Ovary (tissue), 9 donors: ENCODE data around the gene OGFOD3. TPM values are rescaled to one million over a fixed set of nuclear protein-coding genes. Genes with fewer than 3 reads are reported as not detected.

Experiments
- DNase-seq, 5 donors: peaks; one replicate each; pipeline ENCODE4 v3.0.0-alpha.2; 2019 to 2020
- H3K27ac ChIP-seq, 2 donors: fragments of 200-600 bp; one replicate each; pipeline versions ENCODE4 v1.5.1 to v1.8.0; 2019 to 2022
- H3K27me3 ChIP-seq: fragments of 200-600 bp; one replicate; pipeline ENCODE4 v1.8.0; 2022
- H3K36me3 ChIP-seq: fragments of 200-600 bp; sonication (generic); one replicate; pipeline ENCODE4 v1.5.1; 2019
- H3K4me1 ChIP-seq: one replicate; pipeline ENCODE4 v1.8.1; 2013; ENCODE audit warnings: mild to moderate bottlenecking, moderate library complexity; ENCODE audit not compliant: insufficient read depth
- H3K4me3 ChIP-seq: fragments of 200-600 bp; sonication (generic); one replicate; pipeline ENCODE4 v1.5.1; 2017
- H3K9me3 ChIP-seq, 2 donors: fragments of 200-600 bp in 1 of 2; sonication (generic) in 1 of 2; one replicate each; pipeline versions ENCODE4 v1.5.1 to v1.8.1; 2013 to 2019; ENCODE audit warnings: mild to moderate bottlenecking in 1 of 2, moderate library complexity in 1 of 2
- EP300 ChIP-seq: sonication (generic); formaldehyde crosslinking; IDR thresholded peaks from one replicate; pipeline ENCODE4 v1.6.1; 2017; ENCODE audit warnings: antibody characterized with exemption
- POLR2A ChIP-seq: fragments of 450-650 bp; IDR thresholded peaks from one replicate; pipeline ENCODE4 v1.6.1; 2017; ENCODE audit warnings: antibody characterized with exemption, mild to moderate bottlenecking, moderate library complexity
- WGBS, 3 donors: extraction: QIAGEN DNeasy Blood & Tissue Kit in 1 of 3; methylation state at CpG; one replicate each; pipeline versions ENCODE4 v1.1.5 to v1.1.7; 2013 to 2017; 5-methylcytosine and 5-hydroxymethylcytosine counted together
- intact Hi-C, 4 donors: fragments of 100-400 bp; cut with DNase I; formaldehyde crosslinking; loops; one replicate each; pipeline versions ENCODE4 v1.11.0 to v1.15.1; 2022 to 2023
- polyA plus RNA-seq, 2 donors: library from polyadenylated mRNA; stranded (reverse); fragments of 200-250 nt in 1 of 2; fragments of 350-450 nt in 1 of 2; fragmentation: Illumina TruSeq in 1 of 2; extraction: RNeasy Lipid Tissue Mini Kit (QIAGEN cat#74804) in 1 of 2; gene quantifications; one replicate each; pipeline ENCODE4 v1.2.3, GENCODE V29; 2013 to 2014
- total RNA-seq, 7 donors: library from RNA; depleted of rRNA in 2 of 7; stranded (reverse); fragments of >200 nt in 2 of 7; fragmentation: NEBNext Ultra II Directional in 3 of 7; extraction: Animal tissue kit (Norgen Biotek cat#: 25700) in 3 of 7; gene quantifications; one replicate each; pipeline versions ENCODE4 v1.1.0 to v1.2.4, GENCODE V29; 2016 to 2023
- TF ChIP-seq, protein P1 (sequence below), 3 donors: fragments of 450-650 bp in 2 of 3; fragments of 200-600 bp in 1 of 3; IDR thresholded peaks; one replicate each; pipeline versions ENCODE4 v1.5.1 to v1.8.0; 2016 to 2022; ENCODE audit warnings: antibody characterized with exemption in 3 of 3, mild to moderate bottlenecking in 1 of 3
- donor health status: DM: no; HTN: no; CAD: no; lungs with moderate emphysema.
- donor health status: DM: no; HTN: no; CAD: no.
- donor health status: Bipolar disorder and iron deficiency.
- donor health status: DM: yes; HTN: yes; CAD: no.
- donor health status: DM: no; HTN: no; CAD: no.
- donor health status: DM: yes; HTN: yes; CAD: no.

Gene OGFOD3
- total and polyA plus RNA-seq, 9 donors, result 14.4 to 37.8 (median 29.4) TPM

DNA sequence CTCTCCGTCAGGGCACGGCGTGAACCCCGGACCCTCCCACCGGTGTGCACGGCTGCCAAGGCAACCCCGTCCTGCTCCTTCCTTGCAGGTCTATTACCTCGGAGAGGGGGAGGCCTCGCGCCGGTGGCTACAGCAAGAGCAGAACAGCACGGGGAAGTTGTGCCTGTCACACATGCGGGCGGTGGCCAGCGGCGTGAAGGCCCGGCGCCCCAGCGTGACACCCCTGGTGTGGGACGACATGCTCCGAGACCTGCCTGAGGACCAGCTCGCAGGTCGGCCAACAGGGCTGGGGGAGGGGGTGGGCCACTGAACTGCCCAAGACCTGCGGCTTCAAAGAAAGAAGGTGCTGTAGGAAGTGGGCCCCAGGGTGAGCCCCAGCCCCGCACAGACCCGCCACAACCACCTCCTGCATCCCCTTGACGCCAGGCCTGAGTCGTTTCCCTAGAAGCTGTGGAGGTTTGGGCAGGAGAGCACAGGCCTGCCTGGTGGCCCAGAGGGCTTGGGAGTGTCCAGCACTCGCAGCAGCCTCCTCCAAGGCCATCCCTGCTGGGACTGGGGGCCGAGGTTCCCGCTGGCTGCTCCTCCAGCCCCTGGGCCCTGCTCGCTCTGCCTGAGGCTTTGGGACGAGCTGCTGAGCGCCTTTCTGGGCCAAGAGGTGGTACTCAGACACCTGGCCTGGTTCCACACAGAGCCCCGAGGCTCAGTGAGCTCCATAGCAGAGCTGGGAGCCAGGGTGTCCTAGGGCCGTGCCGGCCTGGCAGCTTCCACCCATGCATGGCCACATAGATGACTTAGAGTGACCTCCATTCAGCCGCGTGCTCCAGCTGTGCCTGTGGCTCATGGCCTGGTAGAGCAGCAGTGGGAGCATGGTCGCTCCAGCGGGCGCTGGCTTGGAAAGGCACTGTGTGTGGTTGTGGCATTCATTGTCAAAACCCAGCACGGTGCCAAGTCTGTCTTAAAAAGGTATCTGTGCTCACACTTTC, 17.5 kb upstream of the OGFOD3 start:
- no peak for TF ChIP-seq EP300
- TF ChIP-seq, protein P1, sequence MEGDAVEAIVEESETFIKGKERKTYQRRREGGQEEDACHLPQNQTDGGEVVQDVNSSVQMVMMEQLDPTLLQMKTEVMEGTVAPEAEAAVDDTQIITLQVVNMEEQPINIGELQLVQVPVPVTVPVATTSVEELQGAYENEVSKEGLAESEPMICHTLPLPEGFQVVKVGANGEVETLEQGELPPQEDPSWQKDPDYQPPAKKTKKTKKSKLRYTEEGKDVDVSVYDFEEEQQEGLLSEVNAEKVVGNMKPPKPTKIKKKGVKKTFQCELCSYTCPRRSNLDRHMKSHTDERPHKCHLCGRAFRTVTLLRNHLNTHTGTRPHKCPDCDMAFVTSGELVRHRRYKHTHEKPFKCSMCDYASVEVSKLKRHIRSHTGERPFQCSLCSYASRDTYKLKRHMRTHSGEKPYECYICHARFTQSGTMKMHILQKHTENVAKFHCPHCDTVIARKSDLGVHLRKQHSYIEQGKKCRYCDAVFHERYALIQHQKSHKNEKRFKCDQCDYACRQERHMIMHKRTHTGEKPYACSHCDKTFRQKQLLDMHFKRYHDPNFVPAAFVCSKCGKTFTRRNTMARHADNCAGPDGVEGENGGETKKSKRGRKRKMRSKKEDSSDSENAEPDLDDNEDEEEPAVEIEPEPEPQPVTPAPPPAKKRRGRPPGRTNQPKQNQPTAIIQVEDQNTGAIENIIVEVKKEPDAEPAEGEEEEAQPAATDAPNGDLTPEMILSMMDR (IDR thresholded peaks at IDR 0.05), result no peak
- TF ChIP-seq POLR2A, result no peak
- Histone ChIP-seq H3K9me3 (no peaks in the 10 kb centered on the region), H3K27ac (no peak overlapping the region), H3K4me3 (no peak overlapping the region), H3K36me3 (no peaks in the 10 kb centered on the region), H3K4me1 (no peaks in the 10 kb centered on the region), H3K27me3 (no peaks in the 10 kb centered on the region)
- WGBS, 3 donors, result 83 to 87% (median 87%) methylated on average over 36 to 43 of the region's 43 CpGs
- peak in 1 of 5 donors; percentile 23 for DNase-seq
- intact Hi-C loops, result no loop called here

DNA sequence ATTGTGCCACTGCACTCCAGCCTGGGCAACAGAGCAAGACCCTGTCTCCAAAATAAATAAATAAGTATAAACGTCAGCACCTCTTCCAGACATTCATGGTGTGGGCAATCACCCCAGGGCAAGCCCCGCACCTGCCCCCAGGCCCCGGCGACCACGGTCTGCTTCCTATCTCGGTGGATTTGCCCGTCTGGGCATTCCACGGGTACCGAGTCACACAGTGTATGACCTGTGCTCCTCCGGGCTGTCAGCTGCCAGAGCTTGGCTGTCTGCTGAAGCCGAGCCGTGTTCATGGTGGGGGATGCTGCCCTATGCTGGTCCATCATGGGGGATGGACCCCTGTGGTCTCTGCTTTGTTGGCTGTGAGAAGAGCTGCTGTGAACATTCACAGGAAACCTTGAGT, 16.7 kb upstream of the OGFOD3 start:
- no peak for DNase-seq
- Histone ChIP-seq H3K36me3 (no peaks in the 10 kb centered on the region), H3K4me3 (no peak overlapping the region), H3K9me3 (no peaks in the 10 kb centered on the region), H3K27ac (no peak overlapping the region), H3K4me1 (no peaks in the 10 kb centered on the region), H3K27me3 (no peaks in the 10 kb centered on the region)
- no peak for TF ChIP-seq POLR2A
- TF ChIP-seq, protein P1 (IDR thresholded peaks at IDR 0.05), result no peak
- TF ChIP-seq EP300, result no peak
- intact Hi-C loops, result no loop called here
- WGBS, 3 donors, result 83 to 86% (median 85%) methylated on average over 12 of the region's 12 CpGs

DNA sequence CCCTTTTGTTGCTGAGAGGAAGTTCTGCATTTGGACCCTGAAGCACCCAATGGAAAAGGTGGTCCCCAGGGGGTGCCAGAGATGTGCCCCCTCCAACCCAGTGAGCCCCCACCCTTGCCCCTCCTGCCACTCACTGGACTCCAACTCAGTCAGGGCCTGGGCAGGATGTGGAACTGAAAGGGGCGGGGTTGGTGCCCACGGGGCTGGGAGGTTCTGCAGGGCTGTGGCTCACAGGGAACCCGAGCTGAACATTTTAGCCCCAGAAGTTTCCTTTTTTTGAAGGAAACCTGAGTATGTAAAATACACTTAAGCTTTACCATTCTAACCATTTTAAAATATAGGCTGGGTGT, 15.8 kb upstream of the OGFOD3 start:
- Histone ChIP-seq H3K27ac (no peak overlapping the region), H3K27me3 (no peaks in the 10 kb centered on the region), H3K9me3 (no peaks in the 10 kb centered on the region), H3K36me3 (no peaks in the 10 kb centered on the region), H3K4me3 (no peak overlapping the region), H3K4me1 (no peaks in the 10 kb centered on the region)
- 40 to 87% (median 59%) methylated on average over 3 of the region's 3 CpGs for WGBS, 3 donors
- TF ChIP-seq POLR2A, result no peak
- TF ChIP-seq EP300, result no peak
- TF ChIP-seq, protein P1 (IDR thresholded peaks at IDR 0.05), result no peak
- intact Hi-C loops, result no loop called here
- no peak for DNase-seq

DNA sequence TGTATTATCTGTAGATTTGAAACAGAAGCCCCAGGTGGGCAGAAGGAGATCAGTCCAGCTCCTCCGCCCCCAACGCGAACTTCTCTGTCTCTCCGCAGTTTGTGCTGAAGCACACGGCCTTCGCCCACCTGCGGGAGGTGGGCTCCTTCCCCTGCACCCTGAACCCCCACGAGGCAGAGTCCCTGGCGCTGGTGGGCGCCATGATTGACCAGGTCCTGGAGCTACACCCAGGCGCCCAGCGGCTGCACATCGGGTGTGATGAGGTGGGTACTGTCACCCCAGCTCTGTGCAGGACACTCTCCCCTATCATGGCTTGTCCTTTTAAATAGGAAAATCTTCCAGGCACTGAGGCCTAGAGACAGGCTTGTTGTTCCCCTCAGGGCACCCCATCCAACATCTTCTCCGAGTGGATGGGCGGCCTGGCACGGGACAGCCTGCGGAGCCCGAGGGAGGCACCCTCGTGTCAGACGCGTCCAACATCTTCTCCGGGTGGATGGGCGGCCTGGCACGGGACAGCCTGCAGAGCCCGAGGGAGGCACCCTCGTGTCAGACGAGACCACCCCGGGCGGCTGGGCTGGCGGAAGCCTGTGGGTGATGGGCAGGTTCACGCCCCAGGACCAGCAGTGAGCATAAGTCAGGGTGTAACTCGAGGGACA, 15.3 kb upstream of the OGFOD3 start:
- Histone ChIP-seq H3K27me3 (no peaks in the 10 kb centered on the region), H3K9me3 (no peaks in the 10 kb centered on the region), H3K4me1 (no peaks in the 10 kb centered on the region), H3K36me3 (no peaks in the 10 kb centered on the region), H3K4me3 (no peak overlapping the region), H3K27ac (no peak overlapping the region)
- no peak for TF ChIP-seq EP300
- TF ChIP-seq, protein P1 (IDR thresholded peaks at IDR 0.05), result no peak
- no peak for TF ChIP-seq POLR2A
- WGBS, 3 donors, result 87 to 89% (median 87%) methylated on average over 22 to 32 of the region's 32 CpGs
- no peak for DNase-seq
- intact Hi-C loops, result no loop called here
